Psoas muscle (tissue), 8 donors: ENCODE results near the gene KRTAP4-1. TPM values are rescaled to one million over a fixed set of nuclear protein-coding genes. Genes with fewer than 3 reads are reported as not detected.

Experiments used
- ATAC-seq, 4 donors: fragments of 200-7000 bp; cut with Tn5 transposase; one replicate each; pipeline ENCODE4 v1.9.1; 2020; ENCODE audit warnings: moderate library complexity in 3 of 4, mild to moderate bottlenecking in 2 of 4
- DNase-seq, 2 donors: peaks; one replicate each; pipeline ENCODE4 v3.0.0-alpha.2; 2020
- H3K27ac ChIP-seq: fragments of 200-600 bp; one replicate; pipeline ENCODE4 v1.8.0; 2022
- H3K27me3 ChIP-seq, 3 donors: fragments of 200-600 bp in 1 of 3; one replicate each; pipeline versions ENCODE4 v1.6.1 to v1.8.0; 2013 to 2022; ENCODE audit warnings: low read length in 2 of 3, mild to moderate bottlenecking in 2 of 3, moderate library complexity in 1 of 3; ENCODE audit not compliant: insufficient read depth in 3 of 3
- H3K36me3 ChIP-seq, 2 donors: fragments of 200-600 bp in 1 of 2; one replicate each; pipeline versions ENCODE4 v1.6.1 to v1.8.0; 2013 to 2022; ENCODE audit warnings: low read depth in 1 of 2, mild to moderate bottlenecking in 1 of 2, moderate library complexity in 1 of 2; ENCODE audit not compliant: insufficient read depth in 1 of 2
- H3K4me1 ChIP-seq: fragments of 200-600 bp; one replicate; pipeline ENCODE4 v1.8.0; 2022
- H3K4me3 ChIP-seq: fragments of 200-600 bp; one replicate; pipeline ENCODE4 v1.8.0; 2022; ENCODE audit warnings: mild to moderate bottlenecking
- H3K9me3 ChIP-seq: fragments of 200-600 bp; one replicate; pipeline ENCODE4 v1.8.0; 2022
- CTCF ChIP-seq: fragments of 200-600 bp; IDR thresholded peaks from one replicate; pipeline ENCODE4 v1.8.0; 2022; ENCODE audit warnings: antibody characterized with exemption
- WGBS, 3 donors: extraction: QIAGEN DNeasy Blood & Tissue Kit; methylation state at CpG; one replicate each; pipeline versions ENCODE4 v1.1.6 to v1.1.7; 2013; 5-methylcytosine and 5-hydroxymethylcytosine counted together
- intact Hi-C, 2 donors: fragments of 100-400 bp; cut with DNase I; formaldehyde crosslinking; loops; one replicate each; pipeline versions ENCODE4 v1.11.0 to v1.14.2; 2022
- polyA plus RNA-seq, 3 donors: library from polyadenylated mRNA; stranded (reverse); fragments of 200-250 nt; gene quantifications; one replicate each; pipeline ENCODE4 v1.2.3, GENCODE V29; 2013
- total RNA-seq, 4 donors: library from RNA; stranded (reverse); fragmentation: NEBNext Ultra II Directional in 2 of 4; extraction: Animal tissue kit (Norgen Biotek cat#: 25700) in 2 of 4; gene quantifications; one replicate each; pipeline versions ENCODE4 v1.2.1 to v1.2.4, GENCODE V29; 2021 to 2023
- donor health status: healthy with polysubstance abuse.
- donor health status: DM: no; HTN: no; CAD: no; lungs with moderate emphysema.
- donor health status: Bipolar disorder and iron deficiency.
- donor health status: healthy.
- donor health status: DM: yes; HTN: yes; CAD: no.
- donor health status: DM: no; HTN: no; CAD: no.
- donor health status: DM: no; HTN: no; CAD: no.
- donor health status: DM: yes; HTN: yes; CAD: no.

Gene KRTAP4-1
- total and polyA plus RNA-seq, 7 donors, result not detected

- Histone ChIP-seq H3K4me1 (no peaks in the 10 kb centered on the region), H3K4me3 (no peak overlapping the region), H3K27me3 (peaks cover 0 to 6% (median 0%) of the 10 kb centered on the region in 3 donors), H3K27ac (no peak overlapping the region), H3K36me3 (no peaks in the 10 kb centered on the region), H3K9me3 (no peaks in the 10 kb centered on the region)
- ATAC-seq, result no peak
- TF ChIP-seq CTCF, result no peak
- WGBS, 3 donors, result 89 to 97% (median 92%) methylated on average over 6 of the region's 6 CpGs
- intact Hi-C loops, result no loop called here
- no peak for DNase-seq
Measured at GRCh38 chr17:41226051-41226450, 41.3 kb upstream of the KRTAP4-1 start.

- ATAC-seq, result no peak
- Histone ChIP-seq H3K27me3 (no peaks in the 10 kb centered on the region), H3K4me1 (no peaks in the 10 kb centered on the region), H3K4me3 (no peak overlapping the region), H3K27ac (no peak overlapping the region), H3K9me3 (no peaks in the 10 kb centered on the region), H3K36me3 (no peaks in the 10 kb centered on the region)
- intact Hi-C loops, result no loop called here
- WGBS, 3 donors, result 51 to 59% (median 51%) methylated on average over 2 of the region's 2 CpGs
- DNase-seq, result no peak
- TF ChIP-seq CTCF, result no peak
Measured at GRCh38 chr17:41223821-41224220, 39.1 kb upstream of the KRTAP4-1 start.

- Histone ChIP-seq H3K9me3 (no peaks in the 10 kb centered on the region), H3K36me3 (no peaks in the 10 kb centered on the region), H3K4me1 (no peaks in the 10 kb centered on the region), H3K27me3 (peaks cover 0 to 6% (median 0%) of the 10 kb centered on the region in 3 donors), H3K27ac (no peak overlapping the region), H3K4me3 (no peak overlapping the region)
- ATAC-seq (no peak), DNase-seq (no peak)
- TF ChIP-seq CTCF, result no peak
- intact Hi-C loops, result no loop called here
- WGBS, 3 donors, result 64 to 76% (median 71%) methylated on average over 1 of the region's 1 CpG
Measured at GRCh38 chr17:41215681-41216080, 31.0 kb upstream of the KRTAP4-1 start.

GRCh38 chr17:41212524-41213169 lies 27.9 kb upstream of the KRTAP4-1 start:
- intact Hi-C loops, result no loop called here
- no peak for DNase-seq
- H3K4me1 ChIP-seq, result no peaks in the 10 kb centered on the region
- no peak for TF ChIP-seq CTCF
- no peak for ATAC-seq
- no peaks in the 10 kb centered on the region for H3K36me3 ChIP-seq
- no peaks in the 10 kb centered on the region for H3K9me3 ChIP-seq
- peaks cover 0 to 8% (median 0%) of the 10 kb centered on the region in 3 donors for H3K27me3 ChIP-seq
- 30 to 38% (median 35%) methylated on average over 7 of the region's 7 CpGs for WGBS, 3 donors
- H3K27ac ChIP-seq, result no peak overlapping the region
- H3K4me3 ChIP-seq, result no peak overlapping the region
